ENCODE data around the gene CHST11. TPM values are rescaled to one million over a fixed set of nuclear protein-coding genes. Genes with fewer than 3 reads are reported as not detected.

The CHST11 gene
- total and polyA plus RNA-seq, 2 of the 4 experiments (the other 2 are of a cell fraction) = 1.4 to 2.7 TPM

GRCh38 chr12:104568487-104568868 lies 111.7 kb downstream of the CHST11 start:
- peaks cover 9% of the 10 kb centered on the region for H3K27me3 ChIP-seq (ENCODE audit: control insufficient read depth, insufficient read depth, low read length)
- H3K9me3 ChIP-seq (ENCODE audit: control insufficient read depth, insufficient read depth, low read length) = peaks cover 8% of the 10 kb centered on the region
- H3K9ac ChIP-seq (ENCODE audit: low read depth, low read length) = no peak overlapping the region
- TF ChIP-seq NFE2L2 (IDR thresholded peaks at IDR 0.05; ENCODE audit: low read depth, low read length) = no peak
- no peak for TF ChIP-seq CHD1 (IDR thresholded peaks at IDR 0.05; ENCODE audit: low read depth, low read length)
- no peak for TF ChIP-seq RFX5 (IDR thresholded peaks at IDR 0.05; ENCODE audit: low read depth, low read length)
- no peak for TF ChIP-seq CEBPB (IDR thresholded peaks at IDR 0.05; ENCODE audit: low read depth, low read length)
- no peak for TF ChIP-seq MAZ (IDR thresholded peaks at IDR 0.05; ENCODE audit: borderline replicate concordance, low read depth, low read length)
- TF ChIP-seq RCOR1 (IDR thresholded peaks at IDR 0.05; ENCODE audit: insufficient replicate concordance, low read length) = no peak
- TF ChIP-seq FOS (IDR thresholded peaks at IDR 0.05; ENCODE audit: low read depth, low read length) = no peak
- TF ChIP-seq MAFK (IDR thresholded peaks at IDR 0.05; ENCODE audit: low read depth, low read length) = no peak
- no peak for TF ChIP-seq BHLHE40 (IDR thresholded peaks at IDR 0.05; ENCODE audit: low read depth, low read length)
- no peak for TF ChIP-seq RAD21 (IDR thresholded peaks at IDR 0.05; ENCODE audit: low read length)
- no peak for TF ChIP-seq SMC3 (IDR thresholded peaks at IDR 0.05; ENCODE audit: low read depth, low read length)
- TF ChIP-seq POLR2A (IDR thresholded peaks at IDR 0.05; ENCODE audit: low read depth, low read length) = no peak
- no peak for TF ChIP-seq CTCF (conservative IDR thresholded peaks at IDR 0.05; ENCODE audit: low read depth, low read length)
- TF ChIP-seq, protein P1, sequence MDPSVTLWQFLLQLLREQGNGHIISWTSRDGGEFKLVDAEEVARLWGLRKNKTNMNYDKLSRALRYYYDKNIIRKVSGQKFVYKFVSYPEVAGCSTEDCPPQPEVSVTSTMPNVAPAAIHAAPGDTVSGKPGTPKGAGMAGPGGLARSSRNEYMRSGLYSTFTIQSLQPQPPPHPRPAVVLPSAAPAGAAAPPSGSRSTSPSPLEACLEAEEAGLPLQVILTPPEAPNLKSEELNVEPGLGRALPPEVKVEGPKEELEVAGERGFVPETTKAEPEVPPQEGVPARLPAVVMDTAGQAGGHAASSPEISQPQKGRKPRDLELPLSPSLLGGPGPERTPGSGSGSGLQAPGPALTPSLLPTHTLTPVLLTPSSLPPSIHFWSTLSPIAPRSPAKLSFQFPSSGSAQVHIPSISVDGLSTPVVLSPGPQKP (IDR thresholded peaks at IDR 0.05; ENCODE audit: borderline replicate concordance, low read depth, low read length) = no peak
- TF ChIP-seq, protein P2, sequence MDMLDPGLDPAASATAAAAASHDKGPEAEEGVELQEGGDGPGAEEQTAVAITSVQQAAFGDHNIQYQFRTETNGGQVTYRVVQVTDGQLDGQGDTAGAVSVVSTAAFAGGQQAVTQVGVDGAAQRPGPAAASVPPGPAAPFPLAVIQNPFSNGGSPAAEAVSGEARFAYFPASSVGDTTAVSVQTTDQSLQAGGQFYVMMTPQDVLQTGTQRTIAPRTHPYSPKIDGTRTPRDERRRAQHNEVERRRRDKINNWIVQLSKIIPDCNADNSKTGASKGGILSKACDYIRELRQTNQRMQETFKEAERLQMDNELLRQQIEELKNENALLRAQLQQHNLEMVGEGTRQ (IDR thresholded peaks at IDR 0.05; ENCODE audit: low read depth, low read length) = no peak
- TF ChIP-seq MXI1 (IDR thresholded peaks at IDR 0.05; ENCODE audit: borderline replicate concordance, low read depth, low read length) = no peak
- H3K79me1 ChIP-seq (ENCODE audit: low read depth in 1 of 2, low read length in 2 of 2) = no peaks in the 10 kb centered on the region
- H4K8ac ChIP-seq (ENCODE audit: low read depth in 2 of 2, low read length in 2 of 2) = no peak overlapping the region
- H4K5ac ChIP-seq (ENCODE audit: low read depth, low read length) = no peak overlapping the region
- H3K14ac ChIP-seq (replicated peaks; ENCODE audit: low read depth, low read length) = no peak overlapping the region
- WGBS, 2 experiments (ENCODE audit: extremely low coverage in 2 of 2, insufficient read length in 1 of 2) = no CpG with 5 or more reads among the region's 1 CpG
- no peak overlapping the region for H4K91ac ChIP-seq (ENCODE audit: insufficient read depth, low read depth, low read length)
- H3K4me1 ChIP-seq (ENCODE audit: control insufficient read depth, insufficient read depth, low read length) = no peaks in the 10 kb centered on the region
- no peak overlapping the region for H3K4ac ChIP-seq (ENCODE audit: low read depth, low read length)
- BruUV-seq (replicated peaks) = no TSS peak
- intact Hi-C loops (cut with micrococcal nuclease) = no loop called here
- H2AK5ac ChIP-seq (ENCODE audit: low read depth, low read length) = no peak overlapping the region
- dilution Hi-C loops (cut with HindIII; ENCODE audit: low sequenced_read_pairs, unreplicated experiment) = no loop called here
- H3K4me2 ChIP-seq (ENCODE audit: low read depth, low read length) = no peak overlapping the region
- H3K4me3 ChIP-seq (ENCODE audit: insufficient read depth, low read depth, low read length) = no peak overlapping the region
- no peak overlapping the region for H2AK9ac ChIP-seq (replicated peaks; ENCODE audit: low read depth, low read length, poor library complexity)
- H3K56ac ChIP-seq (ENCODE audit: extremely low read depth, insufficient read depth, low read length) = no peak overlapping the region
- H3K36me3 ChIP-seq (ENCODE audit: control insufficient read depth, insufficient read depth, low read length) = no peaks in the 10 kb centered on the region
- H2BK20ac ChIP-seq (ENCODE audit: low read depth, low read length) = no peak overlapping the region
- POLR2A ChIA-PET (ENCODE audit: unreplicated experiment) = no interaction called here
- no peaks in the 10 kb centered on the region for H4K20me1 ChIP-seq (ENCODE audit: insufficient read depth, low read length)
- H2BK5ac ChIP-seq (ENCODE audit: low read depth, low read length, poor library complexity, severe bottlenecking) = no peak overlapping the region
- CTCF ChIA-PET = interaction anchor here (1.6 kb wide), 1 partner anchor 187 kb away, joined by 5 read pairs; no protein-coding TSS in a partner anchor
- no peak overlapping the region for H2BK120ac ChIP-seq (ENCODE audit: low read depth, low read length)
- H2AFZ ChIP-seq (replicated peaks; ENCODE audit: low read length, poor library complexity) = no peak overlapping the region
- peaks cover 2% of the 10 kb centered on the region; the same call in 1 of the 2 replicates for H3K9me1 ChIP-seq (ENCODE audit: insufficient read depth, low read length)
- H3K27ac ChIP-seq (ENCODE audit: insufficient read depth, low read length) = no peak overlapping the region
- H3K23ac ChIP-seq (ENCODE audit: low read depth, low read length) = no peak overlapping the region
- ATAC-seq (ENCODE audit: low read depth) (no peak), DNase-seq (no peak)
- in situ Hi-C loops (cut with MboI; ENCODE audit: low sequenced_read_pairs) = no loop called here
- no peak overlapping the region for H2BK15ac ChIP-seq (ENCODE audit: low read depth, low read length)
- H3K18ac ChIP-seq (ENCODE audit: low read depth, low read length) = no peak overlapping the region
